ENCODE data around the gene SLC28A1.

SLC28A1 gene

DNA sequence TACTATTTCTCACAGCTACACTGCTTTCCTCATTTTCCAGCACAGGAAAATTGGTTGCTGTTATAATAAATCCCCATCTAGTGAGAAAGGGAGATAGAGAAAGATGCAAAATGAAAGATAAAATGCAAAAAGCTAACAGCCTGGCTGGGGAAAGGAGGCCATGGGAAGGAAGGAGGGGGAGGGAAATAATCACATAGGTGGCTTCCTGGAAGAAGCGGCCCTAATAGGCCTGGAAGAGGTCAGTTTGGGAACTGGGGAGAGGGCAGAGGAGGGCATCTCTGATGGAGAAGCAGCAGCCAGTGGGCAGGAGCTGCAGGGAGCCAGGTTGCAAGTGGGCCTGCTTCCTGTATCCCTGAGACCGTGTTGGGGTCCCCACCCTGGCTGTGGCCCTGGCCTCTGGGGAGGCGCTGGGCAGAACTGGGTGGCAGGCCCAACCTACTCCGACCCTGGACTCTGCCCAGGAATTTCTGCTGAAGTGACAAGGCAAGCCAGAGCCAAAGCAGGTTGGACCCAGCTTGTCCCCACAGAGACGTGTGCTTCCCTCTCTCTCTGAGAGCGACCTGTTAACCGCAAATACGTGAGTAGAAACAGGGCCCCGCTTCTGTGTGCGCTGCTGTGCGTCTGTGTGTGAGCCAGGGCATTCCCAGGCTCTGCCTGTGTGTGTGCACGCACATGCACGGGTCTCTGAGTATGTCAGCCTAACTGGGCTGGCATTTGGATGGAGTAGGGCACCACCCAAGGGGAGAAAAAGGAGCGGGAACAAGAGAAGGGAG is 1.9 kb downstream of the SLC28A1 start:
- no peak for DNase-seq

DNA sequence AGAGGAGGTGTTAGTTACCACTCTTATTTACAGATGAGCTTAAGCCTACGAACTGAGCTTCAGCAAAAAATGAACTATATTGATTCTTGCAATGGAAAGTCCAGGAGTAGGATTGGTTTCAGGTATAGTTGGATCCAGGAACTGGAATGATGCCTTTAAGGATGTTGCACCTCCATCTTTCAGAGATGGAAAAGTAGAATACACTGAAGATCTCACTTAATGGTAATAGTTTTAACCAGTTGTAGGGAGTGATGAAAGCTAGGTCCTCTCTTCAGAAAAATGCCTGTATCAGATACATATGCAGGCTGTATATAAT is 2.5 kb downstream of the SLC28A1 start:
- DNase-seq, result no peak

DNA sequence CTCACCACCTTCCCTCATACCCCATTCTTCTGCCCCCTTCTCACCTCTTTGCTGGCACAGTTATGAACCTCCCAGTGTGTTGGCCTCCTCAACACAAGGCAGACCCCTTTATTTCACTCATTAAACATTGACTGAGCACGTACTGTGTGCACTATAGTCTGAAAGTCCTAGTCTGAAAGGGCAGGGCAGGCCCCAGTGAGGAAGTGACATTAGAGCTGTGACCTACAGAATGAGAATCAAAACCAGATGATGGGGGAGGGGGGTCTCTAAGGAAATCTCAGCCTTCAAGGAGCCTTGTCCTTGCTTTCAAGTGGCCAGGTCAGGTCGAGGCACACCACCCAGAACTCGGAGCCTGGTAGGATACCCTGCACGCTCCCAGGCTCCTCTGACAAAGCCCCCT is 3.5 kb downstream of the SLC28A1 start:
- no peak for DNase-seq

DNA sequence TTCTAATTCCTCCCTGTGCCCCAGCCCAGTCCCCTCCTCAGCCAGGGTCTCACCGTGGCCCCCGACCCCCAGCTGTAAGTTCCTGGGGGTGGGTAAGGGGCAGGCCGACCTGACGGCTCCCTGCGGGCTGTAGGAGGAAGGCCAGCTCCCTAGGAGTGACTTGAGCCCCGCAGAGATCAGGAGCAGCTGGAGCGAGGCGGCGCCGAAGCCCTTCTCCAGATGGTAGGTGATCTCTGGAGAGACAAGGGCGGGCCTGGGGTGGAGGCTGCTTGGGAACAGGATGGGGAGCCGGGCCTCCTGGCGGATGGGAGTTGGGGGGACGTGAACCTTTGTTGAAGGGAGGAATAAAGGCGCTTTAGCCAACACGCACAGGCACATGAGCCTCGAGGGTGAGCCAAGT is 4.2 kb downstream of the SLC28A1 start:
- DNase-seq, result no peak

DNA sequence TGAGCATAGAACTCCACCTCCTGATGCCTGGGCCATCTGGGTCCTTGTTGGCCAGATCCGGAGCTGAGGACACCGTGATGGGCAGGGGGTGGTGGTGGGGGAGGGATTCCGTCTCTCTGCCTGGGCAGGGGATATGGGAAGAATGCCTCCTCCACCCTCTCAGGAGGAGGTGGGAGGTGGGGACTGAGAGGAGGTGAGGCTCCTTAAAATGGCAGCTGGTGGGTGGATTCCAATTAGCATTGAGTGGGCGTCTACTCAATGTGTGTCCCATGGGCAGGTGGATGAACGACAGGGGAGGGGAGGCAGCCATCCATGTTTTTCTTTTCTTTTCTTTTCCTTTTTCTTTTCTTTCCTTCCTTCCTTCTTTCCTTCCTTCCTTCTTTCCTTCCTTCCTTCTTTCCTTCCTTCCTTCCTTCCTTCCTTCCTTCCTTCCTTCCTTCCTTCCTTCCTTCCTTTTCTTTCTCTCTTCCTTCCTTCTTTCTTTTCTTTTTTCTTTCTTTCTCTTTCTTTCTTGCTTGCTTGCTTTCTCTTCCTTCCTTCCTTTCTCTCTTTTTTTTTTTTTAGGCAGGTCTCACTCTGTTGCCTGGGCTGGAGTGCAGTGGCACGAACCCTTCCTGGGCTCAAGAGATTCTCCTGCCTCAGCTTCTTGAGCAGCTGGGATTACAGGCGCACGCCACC is 5.0 kb downstream of the SLC28A1 start:
- DNase-seq, result no peak

DNA sequence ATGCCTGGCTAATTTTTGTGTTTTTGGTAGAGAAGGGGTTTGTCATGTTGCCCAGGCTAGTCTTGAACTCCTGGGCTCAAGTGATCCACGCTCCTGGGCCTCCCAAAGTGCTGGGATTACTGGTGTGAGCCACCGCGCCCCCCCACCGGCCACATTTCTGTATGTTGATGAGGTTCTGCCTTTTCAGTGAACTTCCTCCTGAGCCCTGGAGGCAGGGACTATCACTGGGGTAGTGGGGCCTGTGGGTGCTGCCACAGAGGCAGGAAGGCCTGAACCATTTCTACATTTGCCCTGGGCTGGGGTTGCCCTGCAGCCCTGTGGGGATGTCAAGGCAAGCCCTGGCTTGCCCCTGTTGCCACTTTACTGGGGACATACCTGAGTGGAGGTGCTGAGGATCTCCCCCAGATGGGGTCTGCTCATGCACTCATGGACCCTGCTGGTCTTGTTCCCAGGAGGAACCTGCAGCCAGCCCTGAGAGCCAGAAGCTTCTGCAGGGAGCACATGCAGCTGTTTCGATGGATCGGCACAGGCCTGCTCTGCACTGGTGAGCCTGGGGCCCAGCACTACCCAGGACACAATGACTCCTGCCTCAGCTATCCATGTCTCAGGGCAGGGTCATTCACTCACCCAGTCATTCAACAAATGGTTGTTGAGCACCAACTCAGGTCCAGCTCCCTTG is 5.7 kb downstream of the SLC28A1 start:
- DNase-seq, result no peak

DNA sequence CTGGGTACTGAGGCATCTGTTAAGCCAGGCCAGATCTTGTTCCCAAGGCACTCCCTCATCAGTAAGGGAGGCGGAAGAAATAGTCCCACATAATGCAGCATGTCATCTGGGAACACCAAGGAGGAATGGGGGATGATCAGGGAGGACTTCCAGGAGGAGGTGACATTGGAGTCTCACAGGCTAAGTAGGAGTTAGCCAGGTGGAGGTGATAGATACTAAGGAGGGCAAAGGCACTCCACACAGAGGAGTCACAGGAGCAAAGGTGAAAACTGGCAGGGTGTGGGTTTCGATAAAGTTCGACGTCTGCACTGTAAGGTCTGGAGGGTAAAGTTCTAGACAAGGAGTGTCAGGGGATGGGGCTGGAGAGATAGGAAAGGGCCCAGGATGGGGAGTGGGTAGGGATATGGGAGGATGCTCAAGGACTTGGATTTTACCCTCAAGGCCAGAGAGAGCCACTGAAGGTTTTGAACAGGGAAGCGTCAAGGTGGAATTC is 6.3 kb downstream of the SLC28A1 start:
- DNase-seq, result no peak

DNA sequence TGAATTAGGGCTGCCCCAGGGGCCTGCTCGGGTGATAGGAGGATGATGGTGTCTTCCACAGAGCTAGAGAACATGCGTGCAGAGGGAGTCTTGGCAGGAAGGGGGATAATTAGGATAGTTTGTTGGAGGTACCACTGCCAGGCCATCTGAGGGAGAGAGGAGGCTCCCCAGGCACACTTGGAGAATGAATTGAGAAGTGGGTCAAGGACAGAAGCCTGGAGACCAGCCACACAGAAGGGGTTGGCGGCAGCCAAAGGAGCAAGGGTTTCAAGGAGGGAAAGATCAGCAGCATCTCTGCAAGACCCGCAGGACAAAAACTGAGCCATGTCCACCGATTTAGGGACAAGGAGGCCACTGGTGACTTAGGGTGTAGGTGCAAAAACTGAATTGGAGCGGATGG is 6.9 kb downstream of the SLC28A1 start:
- no peak for DNase-seq

DNA sequence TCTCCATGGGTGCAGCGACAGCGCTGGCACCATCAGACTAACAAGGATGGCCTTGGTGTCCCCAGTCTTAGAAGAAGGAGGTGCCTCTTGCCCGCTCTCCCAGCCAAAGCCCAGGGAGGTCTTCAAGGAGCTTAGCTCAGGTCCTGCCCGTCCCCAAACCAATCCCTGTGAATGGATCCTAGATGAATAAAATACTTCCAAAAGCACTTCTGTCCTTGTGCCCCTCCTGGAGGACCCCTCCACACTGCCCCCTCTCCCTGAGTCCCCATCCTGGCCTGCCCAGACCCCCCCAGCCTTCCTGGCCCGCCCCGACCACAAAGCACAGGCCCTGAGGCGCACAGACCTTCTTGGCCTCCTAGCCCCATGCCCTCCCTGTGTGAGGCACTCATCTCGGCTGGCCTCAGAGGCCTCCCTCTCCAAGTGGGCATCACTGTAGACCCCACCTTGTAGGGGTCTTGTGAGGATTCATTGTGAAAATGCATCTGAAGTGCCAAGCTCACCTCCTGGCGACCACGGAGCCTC is 8.4 kb downstream of the SLC28A1 start:
- DNase-seq, result no peak

DNA sequence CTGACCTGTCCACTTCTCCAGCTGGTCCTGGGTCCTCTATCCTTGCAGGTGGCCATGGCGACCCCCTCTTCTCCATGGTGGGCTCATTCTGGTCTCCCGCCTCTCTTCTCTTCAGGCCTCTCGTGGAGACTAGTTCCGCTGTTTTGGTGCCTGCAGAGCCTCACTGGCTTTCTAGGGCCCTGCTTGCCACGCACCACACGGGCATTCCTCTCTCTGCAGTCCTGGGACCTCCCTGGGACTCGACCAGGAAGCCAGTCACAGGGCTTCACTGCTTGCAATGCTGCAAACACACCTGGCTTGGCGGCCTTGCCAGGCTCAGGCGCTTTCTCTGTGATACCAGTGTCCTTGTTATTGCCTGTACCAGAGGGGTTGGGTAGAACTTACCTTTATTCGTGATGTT is 9.1 kb downstream of the SLC28A1 start:
- DNase-seq, result no peak

DNA sequence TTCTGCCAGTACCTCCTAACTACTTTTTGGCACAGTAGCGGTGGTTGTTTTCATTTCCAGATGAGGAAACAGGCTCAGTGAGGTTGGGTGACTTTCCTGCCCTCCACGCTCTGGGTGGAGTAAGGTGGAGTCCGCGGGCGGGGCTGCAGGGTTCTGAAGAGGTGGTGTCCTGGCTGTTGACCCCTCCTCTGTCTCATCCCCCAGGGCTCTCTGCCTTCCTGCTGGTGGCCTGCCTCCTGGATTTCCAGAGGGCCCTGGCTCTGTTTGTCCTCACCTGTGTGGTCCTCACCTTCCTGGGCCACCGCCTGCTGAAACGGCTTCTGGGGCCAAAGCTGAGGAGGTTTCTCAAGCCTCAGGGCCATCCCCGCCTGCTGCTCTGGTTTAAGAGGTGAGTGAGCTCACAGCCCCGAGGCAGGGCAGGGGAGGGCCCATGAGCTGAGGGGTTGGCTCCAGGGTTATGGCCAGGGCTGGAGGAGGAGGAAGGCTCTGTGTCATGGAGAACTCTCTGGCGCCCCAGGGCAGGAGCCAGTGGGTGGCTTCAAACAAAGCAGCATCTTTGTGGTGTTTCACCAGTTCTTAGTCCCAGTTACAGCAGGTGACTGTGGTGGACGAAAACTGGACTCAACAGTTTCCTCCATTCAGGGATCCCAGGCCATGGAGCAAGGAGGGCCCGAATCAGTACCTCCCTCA is 10.4 kb downstream of the SLC28A1 start:
- DNase-seq, result no peak

DNA sequence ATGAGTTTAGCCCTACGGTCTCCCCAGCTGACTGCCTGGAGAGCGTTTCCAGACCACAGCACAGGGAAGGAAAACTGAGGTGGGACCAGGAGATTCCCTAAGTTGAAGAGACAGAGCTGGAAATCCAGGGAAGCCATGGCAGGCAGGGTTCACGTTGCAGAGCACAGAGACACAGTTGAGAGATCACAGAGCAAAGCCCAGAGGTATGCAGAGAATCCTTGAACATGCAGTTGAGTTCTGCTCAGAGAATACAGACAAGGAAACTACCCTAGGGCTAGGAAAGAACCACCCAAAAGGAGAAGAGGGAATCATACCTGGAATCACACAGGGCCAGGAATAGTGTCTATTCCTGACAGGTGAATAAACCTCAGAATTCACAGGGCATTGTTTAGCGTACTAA is 14.3 kb downstream of the SLC28A1 start:
- no peak for DNase-seq

DNA sequence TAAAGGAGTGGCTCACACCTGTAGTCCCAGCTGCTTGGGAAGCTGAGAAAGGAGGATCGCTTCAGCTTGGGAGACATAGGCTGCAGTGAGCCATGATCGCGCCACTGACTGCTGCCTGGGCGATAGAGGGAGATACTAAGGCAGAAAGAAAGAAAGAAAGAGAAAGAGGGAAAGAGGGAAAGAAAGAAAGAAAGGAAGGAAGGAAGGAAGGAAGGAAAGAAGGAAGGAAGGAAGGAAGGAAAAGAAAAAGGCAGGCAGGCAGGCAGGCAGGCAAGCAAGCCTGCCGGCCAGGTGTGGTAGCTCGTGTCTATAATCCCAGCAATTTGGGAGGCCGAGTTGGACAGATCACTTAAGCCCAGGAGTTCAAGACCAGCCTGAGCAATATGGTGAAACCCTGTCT is 15.3 kb downstream of the SLC28A1 start:
- DNase-seq, result no peak

DNA sequence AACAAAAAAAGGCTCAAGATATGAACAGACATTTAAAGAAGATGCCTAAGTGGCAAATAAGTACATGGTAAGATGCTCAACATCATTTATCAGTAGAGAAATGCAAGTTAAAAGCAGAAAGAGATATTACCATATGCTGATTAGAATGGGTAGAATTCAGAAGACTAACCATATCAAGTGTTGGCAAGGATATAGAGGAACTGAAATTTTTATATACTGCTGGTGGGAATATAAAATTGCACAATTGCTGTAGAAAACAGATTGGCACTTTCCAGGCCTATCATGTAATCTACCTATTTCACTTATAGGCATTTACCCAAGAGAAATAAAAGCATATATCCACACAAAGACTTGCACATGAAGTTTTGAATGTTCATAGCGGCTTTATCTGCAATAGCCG is 17.1 kb downstream of the SLC28A1 start:
- DNase-seq, result no peak

DNA sequence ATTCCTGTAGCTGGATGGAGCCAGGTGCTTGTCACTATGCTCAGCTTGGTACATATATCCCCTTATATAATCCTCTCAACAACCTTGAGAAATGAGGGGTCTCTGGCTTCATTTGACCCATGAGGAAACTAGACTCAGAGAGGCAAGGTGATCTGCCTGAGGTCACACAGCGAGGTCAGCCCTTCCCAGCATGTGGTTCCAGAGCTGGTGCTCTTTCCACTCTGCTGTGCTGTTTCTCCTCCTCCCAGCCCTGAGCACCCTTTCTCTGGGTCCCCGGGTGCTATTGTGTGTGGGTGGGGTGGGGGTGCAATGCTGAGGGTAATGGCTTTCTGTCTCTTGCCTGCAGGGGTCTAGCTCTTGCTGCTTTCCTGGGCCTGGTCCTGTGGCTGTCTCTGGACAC is 19.3 kb downstream of the SLC28A1 start:
- no peak for DNase-seq

DNA sequence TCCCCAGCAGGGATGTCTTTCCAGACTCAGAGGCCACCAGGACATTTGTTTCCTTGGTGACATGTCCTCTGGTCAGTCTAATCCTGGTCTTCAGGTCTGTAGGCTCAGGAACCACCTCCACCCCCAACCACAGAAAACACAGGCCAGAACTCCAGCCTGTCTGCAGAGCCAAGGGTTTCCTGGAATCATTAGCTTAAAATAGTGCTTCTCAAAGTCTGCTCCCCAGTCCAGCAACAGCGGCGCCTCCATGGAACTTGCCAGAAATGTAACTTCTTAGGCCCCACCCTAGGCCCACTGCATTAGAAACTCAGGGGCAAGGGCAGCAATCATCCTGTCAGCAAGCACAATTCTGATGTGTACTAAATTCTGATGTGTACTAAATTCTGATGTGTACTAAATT is 20.0 kb downstream of the SLC28A1 start:
- DNase-seq, result no peak

DNA sequence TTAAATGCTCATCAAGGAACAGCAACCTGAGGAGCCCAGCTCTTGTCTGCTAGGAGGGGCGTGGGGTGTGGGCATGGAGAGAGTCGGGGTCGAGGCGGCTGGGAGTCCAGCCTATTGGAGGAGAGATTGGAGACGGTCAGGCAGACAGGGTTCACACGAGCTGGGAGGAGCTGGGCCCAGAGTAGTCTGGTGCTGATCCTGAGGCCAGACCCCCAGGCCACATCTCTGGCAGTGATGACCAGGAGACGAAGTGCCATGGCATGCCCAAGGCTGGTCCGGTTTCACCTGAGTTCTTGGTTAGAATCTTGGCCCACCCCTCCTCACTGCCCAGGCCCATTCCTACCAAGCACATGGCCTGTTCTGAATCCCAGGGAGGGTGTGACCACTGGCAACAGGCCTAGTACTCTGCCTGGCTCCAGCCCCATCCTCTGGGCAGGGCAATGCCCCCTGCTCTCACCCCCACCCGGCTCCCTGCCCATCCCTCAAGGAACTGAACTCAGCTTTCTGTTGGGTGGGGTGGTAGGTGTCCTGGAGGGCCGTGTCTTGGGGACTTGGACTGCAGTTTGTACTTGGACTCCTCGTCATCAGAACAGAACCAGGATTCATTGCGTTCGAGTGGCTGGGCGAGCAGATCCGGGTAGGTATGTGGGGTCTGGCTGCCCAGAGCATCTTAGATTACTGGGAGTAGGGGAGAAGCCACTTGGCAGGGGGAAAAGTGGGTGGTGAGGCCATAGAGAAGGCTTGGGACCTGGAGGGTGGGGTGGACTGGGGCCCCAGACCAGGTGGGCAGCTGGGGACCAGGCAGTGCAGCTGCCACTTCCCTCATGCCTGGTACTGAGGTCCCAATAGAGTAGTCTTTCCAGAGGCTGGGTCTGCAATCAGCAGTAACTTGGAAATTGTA is 20.8 kb downstream of the SLC28A1 start:
- no peak for DNase-seq

DNA sequence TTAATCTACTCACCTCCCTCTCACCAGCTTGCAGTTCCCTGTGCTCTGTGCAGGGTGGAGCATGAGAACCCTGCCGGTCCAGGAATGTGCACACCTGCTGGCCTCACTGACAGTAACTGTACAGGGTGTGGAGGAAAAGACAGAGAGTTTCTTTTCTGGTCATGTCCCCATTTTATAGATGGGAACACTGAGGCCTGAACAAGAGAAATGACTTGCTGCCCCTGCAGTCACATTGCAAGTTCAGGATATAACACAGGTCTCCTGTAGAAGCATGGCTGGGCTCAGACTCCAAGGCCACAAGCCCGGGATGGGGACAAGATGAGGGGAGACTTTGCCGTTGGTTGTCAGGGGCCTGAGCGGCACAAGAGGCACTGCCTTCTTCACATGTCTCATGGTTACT is 23.3 kb downstream of the SLC28A1 start:
- DNase-seq, result no peak

DNA sequence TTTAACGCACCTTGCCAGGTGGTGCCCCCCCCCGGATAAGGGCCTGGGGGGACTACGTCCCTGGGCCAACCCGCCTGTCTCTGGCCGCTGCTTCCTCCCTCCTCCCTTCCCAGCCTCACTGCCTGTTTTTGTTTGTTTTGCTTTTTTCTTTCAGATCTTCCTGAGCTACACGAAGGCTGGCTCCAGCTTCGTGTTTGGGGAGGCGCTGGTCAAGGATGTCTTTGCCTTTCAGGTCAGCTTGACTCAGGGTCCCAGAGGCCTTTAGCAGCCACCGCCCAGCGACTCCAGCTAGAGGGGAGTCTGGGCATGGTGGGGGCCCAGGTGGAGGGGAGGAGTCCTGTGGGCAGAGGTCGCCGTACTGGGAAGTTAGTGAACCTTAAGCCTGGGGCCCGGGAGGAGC is 24.1 kb downstream of the SLC28A1 start:
- no peak for DNase-seq

DNA sequence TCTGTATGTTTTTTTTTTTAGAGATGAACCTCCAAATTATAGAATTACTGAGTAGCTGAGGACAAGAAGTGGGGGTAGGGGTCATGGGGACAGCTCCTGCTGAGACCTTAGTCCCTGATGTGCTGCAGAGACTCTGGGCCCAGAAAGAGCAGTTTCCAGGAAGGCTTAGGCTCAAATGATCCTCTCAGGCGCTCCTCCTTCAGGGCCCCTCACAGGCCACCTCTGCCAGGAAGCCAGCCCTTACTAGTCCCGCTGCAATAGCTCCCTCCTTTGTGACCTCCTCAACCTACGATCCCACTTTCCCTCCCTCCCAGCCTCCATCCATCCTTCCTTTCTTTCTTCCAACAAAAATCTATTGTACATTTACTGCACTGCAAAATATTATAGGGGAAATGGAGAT is 24.6 kb downstream of the SLC28A1 start:
- no peak for DNase-seq

DNA sequence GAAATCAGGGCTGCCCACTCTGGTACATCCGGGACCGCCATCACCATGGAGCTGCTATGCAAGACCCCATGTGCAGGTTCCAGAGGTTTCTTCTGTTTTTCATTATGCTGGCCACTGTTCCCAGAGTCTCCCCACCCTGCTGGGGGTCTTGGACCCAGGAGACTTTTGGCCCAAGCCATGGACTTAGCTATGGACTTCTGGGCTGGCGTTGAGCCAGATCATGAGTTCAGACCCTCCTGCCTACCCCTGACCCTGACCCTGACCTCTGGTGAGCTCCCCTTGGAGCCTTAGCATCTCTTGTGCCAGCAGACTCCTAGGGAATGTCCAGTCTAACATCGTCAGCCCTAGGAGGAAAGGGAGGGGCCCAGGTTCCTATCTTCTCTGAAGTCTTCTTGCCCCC is 25.3 kb downstream of the SLC28A1 start:
- no peak for DNase-seq

DNA sequence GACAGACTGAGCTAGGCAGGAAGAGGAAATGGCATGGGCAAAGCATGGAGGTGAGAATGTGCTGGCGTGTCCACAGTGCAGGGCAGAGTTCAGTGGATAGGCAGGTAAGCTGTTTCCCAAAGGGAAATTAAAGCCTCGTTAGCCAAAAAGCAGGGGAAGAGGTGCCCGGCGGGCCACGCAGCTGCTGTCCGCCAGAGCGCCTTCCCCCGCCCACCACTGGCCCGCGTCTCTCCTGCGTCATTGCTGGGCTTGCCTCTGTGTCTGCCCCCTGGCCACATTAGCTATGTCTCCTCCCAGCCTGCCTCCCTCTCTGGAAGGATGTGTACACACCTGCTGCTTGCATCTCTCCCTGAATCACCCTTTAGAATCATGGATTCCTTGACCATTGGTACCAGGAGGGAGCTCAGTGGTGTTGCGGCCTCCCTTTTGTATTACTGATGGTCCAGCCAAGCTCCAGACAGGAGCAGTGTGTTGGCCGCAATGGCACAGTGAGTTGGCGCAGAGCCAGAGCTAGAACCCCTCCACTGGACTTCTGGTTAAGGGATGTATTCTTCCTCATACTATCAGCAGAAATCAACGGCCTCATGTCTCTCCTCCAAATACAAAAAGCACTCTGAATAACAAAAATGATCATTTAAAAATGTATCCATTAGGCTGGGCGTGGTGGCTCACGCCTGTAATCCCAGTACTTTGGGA is 26.6 kb downstream of the SLC28A1 start:
- DNase-seq, result no peak

Measured in NCI-H1092 (cell line).